ENCODE data around the gene GTPBP1. TPM values are rescaled to one million over a fixed set of nuclear protein-coding genes. Genes with fewer than 3 reads are reported as not detected.

GTPBP1 gene
- total and polyA plus RNA-seq, 8 donors = 42.3 to 51.0 (median 46.3) TPM

DNA sequence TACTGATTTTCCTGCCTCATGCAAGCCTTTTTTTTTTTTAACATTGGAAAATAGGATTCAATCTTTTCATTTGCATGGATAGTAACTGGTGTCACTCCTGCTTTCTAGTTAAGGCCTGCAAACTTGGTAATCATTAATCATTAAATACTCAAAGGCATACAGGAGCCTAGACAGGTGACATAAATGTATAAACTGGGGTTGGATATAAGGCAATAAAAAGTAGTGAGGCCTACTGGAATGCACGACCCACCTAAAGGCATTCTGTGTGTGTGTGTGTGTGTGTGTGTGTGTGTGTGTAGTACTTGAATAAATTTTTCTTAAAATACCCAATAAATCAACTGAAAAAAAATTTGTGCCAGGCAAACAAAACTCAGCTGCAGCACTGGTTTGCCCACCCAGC, 16.1 kb upstream of the GTPBP1 start:
- Histone ChIP-seq H3K36me3 (peaks cover 0 to 83% of the 10 kb centered on the region in 2 donors), H3K27me3 (no peaks in the 10 kb centered on the region), H3K27ac (no peak overlapping the region), H3K4me1 (peaks cover 0 to 5% of the 10 kb centered on the region in 2 donors), H3K4me3 (no peak overlapping the region), H3K9me3 (no peaks in the 10 kb centered on the region)
- DNase-seq (no peak), ATAC-seq (no peak)
- TF ChIP-seq, protein P1, sequence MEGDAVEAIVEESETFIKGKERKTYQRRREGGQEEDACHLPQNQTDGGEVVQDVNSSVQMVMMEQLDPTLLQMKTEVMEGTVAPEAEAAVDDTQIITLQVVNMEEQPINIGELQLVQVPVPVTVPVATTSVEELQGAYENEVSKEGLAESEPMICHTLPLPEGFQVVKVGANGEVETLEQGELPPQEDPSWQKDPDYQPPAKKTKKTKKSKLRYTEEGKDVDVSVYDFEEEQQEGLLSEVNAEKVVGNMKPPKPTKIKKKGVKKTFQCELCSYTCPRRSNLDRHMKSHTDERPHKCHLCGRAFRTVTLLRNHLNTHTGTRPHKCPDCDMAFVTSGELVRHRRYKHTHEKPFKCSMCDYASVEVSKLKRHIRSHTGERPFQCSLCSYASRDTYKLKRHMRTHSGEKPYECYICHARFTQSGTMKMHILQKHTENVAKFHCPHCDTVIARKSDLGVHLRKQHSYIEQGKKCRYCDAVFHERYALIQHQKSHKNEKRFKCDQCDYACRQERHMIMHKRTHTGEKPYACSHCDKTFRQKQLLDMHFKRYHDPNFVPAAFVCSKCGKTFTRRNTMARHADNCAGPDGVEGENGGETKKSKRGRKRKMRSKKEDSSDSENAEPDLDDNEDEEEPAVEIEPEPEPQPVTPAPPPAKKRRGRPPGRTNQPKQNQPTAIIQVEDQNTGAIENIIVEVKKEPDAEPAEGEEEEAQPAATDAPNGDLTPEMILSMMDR (IDR thresholded peaks at IDR 0.05) = no peak
- intact Hi-C loops (cut with DNase I) = no loop called here

DNA sequence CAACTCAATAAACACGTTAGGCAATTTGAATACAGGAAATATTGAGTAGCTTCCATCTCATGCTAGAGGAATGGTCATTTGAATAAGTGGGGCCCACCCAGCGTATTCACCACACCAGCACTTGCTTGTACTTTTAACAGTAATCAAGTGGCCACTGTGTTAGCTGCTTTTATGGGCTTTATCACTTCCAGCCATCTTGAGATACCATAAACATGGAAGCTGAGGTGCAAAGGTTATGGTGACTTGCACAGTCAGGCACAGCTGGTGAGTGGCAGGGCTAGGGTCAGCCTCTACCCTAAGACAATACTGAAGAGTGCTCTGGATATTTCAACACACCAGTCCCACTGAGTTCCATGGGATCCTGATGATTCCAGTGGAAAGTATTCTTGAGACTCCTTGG, 11.7 kb upstream of the GTPBP1 start:
- no peaks in the 10 kb centered on the region for H3K9me3 ChIP-seq
- H3K4me3 ChIP-seq = no peak overlapping the region
- DNase-seq (no peak), ATAC-seq (no peak)
- peaks cover 0 to 47% of the 10 kb centered on the region in 2 donors for H3K36me3 ChIP-seq
- TF ChIP-seq, protein P1 (IDR thresholded peaks at IDR 0.05) = no peak
- peaks cover 32 to 49% of the 10 kb centered on the region in 2 donors for H3K4me1 ChIP-seq
- H3K27me3 ChIP-seq = no peaks in the 10 kb centered on the region
- peak overlapping the region in 1 of 2 donors; percentile 96 for H3K27ac ChIP-seq
- intact Hi-C loops (cut with DNase I) = no loop called here

DNA sequence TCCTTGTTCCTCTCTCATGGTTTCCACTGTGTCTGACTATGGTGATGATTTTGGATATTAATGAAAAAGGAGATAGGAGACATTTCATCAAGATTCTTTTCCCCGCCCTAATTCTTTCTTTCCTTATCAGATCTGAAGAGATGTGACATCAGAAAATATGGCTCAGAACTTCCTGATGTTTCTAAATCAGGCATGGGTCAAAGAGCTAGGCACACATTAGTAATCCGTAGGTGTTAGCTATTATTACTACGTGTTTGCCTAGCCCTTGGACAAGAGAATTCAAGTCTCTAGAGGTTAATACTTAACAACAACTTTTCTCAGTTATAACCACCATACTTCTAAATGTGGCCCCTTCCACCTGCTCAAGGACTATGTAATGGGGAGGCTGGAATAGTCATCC, 10.8 kb upstream of the GTPBP1 start:
- TF ChIP-seq, protein P1 (IDR thresholded peaks at IDR 0.05) = no peak
- Histone ChIP-seq H3K9me3 (no peaks in the 10 kb centered on the region), H3K4me3 (no peak overlapping the region), H3K27ac (peak overlapping the region; percentile 58 to 96), H3K36me3 (peaks cover 0 to 41% of the 10 kb centered on the region in 2 donors), H3K27me3 (no peaks in the 10 kb centered on the region), H3K4me1 (peaks cover 32 to 58% of the 10 kb centered on the region in 2 donors)
- ATAC-seq (peak; percentile 54), DNase-seq (no peak)
- intact Hi-C loops (cut with DNase I) = no loop called here

DNA sequence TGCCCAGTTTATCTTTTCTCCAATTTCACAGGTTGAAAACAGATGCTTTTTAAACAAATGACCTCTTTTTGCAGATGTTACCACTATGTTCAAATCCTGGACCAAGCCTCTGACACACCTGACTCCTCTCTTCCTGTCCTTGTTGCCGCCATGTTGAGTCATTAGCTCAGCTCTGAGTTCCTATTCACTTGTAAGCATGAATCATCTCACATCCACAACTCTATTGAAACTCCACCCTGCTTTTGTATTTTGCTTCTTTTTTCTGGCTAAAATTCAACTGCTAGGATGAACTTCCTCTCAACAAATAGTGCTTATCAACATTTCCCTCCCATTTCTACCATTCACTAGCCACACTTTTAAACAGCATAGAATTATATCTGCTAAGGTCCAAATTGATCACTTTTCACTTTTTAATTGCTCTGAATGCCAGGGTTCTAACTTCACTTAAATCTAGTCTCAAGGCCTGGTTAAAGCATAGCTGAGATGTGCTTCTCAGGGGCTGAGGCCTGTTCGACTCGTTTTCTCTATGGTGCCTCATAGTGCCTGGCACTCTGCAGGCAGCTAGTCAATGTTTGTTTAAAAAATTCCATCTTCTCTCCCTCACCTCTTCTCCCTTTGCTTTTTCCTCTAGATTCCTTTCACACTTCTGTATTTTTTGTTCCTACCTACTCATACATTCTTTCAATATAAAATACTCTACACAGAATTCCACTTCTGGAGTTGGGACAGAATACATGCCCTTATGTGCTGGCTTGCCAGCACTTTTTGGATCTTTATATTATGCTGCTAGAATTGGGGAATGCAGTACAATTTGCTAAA, 8.9 kb upstream of the GTPBP1 start:
- ATAC-seq (peak; percentile 30), DNase-seq (peak in 1 of 4 donors; percentile 63)
- intact Hi-C loops (cut with DNase I) = no loop called here
- peaks cover 0 to 24% of the 10 kb centered on the region in 2 donors for H3K36me3 ChIP-seq
- no peaks in the 10 kb centered on the region for H3K27me3 ChIP-seq
- H3K9me3 ChIP-seq = no peaks in the 10 kb centered on the region
- peak overlapping the region; percentile 84 to 96 for H3K27ac ChIP-seq
- H3K4me1 ChIP-seq = peaks cover 32 to 66% of the 10 kb centered on the region in 2 donors
- peak overlapping the region in 1 of 2 donors; percentile 77 for H3K4me3 ChIP-seq
- TF ChIP-seq, protein P1 (IDR thresholded peaks at IDR 0.05) = no peak

DNA sequence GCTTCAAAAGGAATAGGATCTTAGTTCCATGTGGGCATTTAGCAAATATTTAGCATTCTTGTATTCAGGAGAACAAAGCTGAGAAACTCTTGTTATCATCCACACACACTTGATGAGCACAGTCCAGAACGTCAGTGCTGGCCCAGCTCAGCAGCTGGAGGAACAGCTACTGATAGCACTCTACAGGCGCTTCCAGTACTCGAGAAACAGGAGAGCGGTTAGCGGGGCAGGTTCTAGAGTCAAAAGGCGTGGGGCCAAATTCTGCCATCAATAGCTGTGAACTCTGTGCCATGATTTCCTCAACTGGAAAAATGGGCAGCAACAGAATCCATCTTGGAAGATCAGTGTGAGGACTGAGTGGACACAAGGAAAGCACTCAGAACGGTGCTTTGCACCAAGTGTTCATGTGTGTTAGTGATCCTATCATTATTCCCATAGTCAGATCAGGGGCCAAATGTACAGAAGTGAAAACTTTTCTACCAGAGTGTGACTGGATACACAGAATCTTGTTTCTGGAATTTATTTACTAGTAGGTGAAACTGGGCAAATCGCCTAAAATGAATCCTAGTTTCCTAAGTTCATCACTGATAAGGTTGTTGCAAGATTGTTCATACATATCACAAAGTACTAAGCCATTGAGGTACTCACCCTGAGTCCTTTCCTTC, 8.2 kb upstream of the GTPBP1 start:
- ATAC-seq (no peak), DNase-seq (no peak)
- H3K9me3 ChIP-seq = no peaks in the 10 kb centered on the region
- TF ChIP-seq, protein P1 (IDR thresholded peaks at IDR 0.05) = no peak
- H3K27me3 ChIP-seq = no peaks in the 10 kb centered on the region
- H3K4me3 ChIP-seq = peak overlapping the region in 1 of 2 donors; percentile 77
- intact Hi-C loops (cut with DNase I) = no loop called here
- H3K27ac ChIP-seq = peak overlapping the region; percentile 84 to 96
- H3K36me3 ChIP-seq = peaks cover 0 to 18% of the 10 kb centered on the region in 2 donors
- H3K4me1 ChIP-seq = peaks cover 32 to 73% of the 10 kb centered on the region in 2 donors
